HepG2 (cell line): ENCODE data around the gene GRB10. TPM values are rescaled to one million over a fixed set of nuclear protein-coding genes. Genes with fewer than 3 reads are reported as not detected.
A peak's percentile ranks its signal among the peaks of the same experiment; 100 is the strongest.

Source experiments
- ATAC-seq: fragments of 200-7000 bp; cut with Tn5 transposase; 3 replicates; pipeline ENCODE4 v1.9.1; 2020; ENCODE audit warnings: mild to moderate bottlenecking, moderate library complexity
- BruUV-seq: library from RNA; stranded (reverse); fragments of 400-500 nt; replicated peaks from 2 replicates; lab custom pipeline; 2021; lab: Mats Ljungman, UMichigan
- CTCF ChIA-PET: fragments of 300-600 bp; formaldehyde crosslinking; extraction: SDS; loops from one replicate; lab custom pipeline; 2021; ENCODE audit warnings: low total read pairs, inconsistent platforms, low intra/inter-chr PET ratio; lab: Yijun Ruan, JAX
- POLR2A ChIA-PET: fragments of 350-600 bp; sonication (Branson Sonifier 250); formaldehyde crosslinking; loops from one replicate; lab custom pipeline; 2020; ENCODE audit warnings: antibody characterized with exemption, inconsistent platforms; lab: Yijun Ruan, JAX
- DNase-seq: peaks from one replicate; pipeline ENCODE4 v3.0.0-alpha.2; 2015; ENCODE audit warnings: low spot score
- FAIRE-seq: peaks from 3 replicates; lab custom pipeline; 2011; peaks lifted over from hg19 to GRCh38; lab: Jason Lieb, UNC
- H2AFZ ChIP-seq: one replicate; pipeline ENCODE4 v1.6.1; 2011; ENCODE audit warnings: low read length, inconsistent platforms
- H3K27ac ChIP-seq: fragments of 300-600 bp; 3 replicates; pipeline ENCODE4 v1.8.0; 2011; ENCODE audit warnings: mixed run types, mild to moderate bottlenecking, mixed read lengths, low read length, inconsistent platforms; ENCODE audit not compliant: insufficient read depth; ENCODE audit errors: extremely low read length
- H3K27me3 ChIP-seq, 2 experiments: fragments of 200-600 bp in 1 of 2; 2 replicates in 1 of 2; 3 replicates in 1 of 2; pipeline versions ENCODE4 v1.6.0 to v1.8.0; 2011; ENCODE audit warnings: low read length in 2 of 2, mild to moderate bottlenecking in 2 of 2, moderate library complexity in 2 of 2, inconsistent platforms in 1 of 2; ENCODE audit not compliant: insufficient read depth in 2 of 2, control insufficient read depth in 1 of 2
- H3K36me3 ChIP-seq, 2 experiments: fragments of 200-600 bp in 1 of 2; replicated peaks in 1 of 2; 2 replicates in 1 of 2; 3 replicates in 1 of 2; pipeline versions ENCODE4 v1.5.1 to v1.8.0; 2011; ENCODE audit warnings: low read length in 2 of 2, inconsistent platforms in 1 of 2; ENCODE audit not compliant: insufficient read depth in 2 of 2, control insufficient read depth in 1 of 2
- H3K4me1 ChIP-seq: 2 replicates; pipeline ENCODE4 v1.5.1; 2012; ENCODE audit warnings: low read length, inconsistent platforms; ENCODE audit not compliant: insufficient read depth
- H3K4me2 ChIP-seq: 2 replicates; pipeline ENCODE4 v1.6.0; 2011; ENCODE audit warnings: low read depth, low read length, inconsistent platforms
- H3K4me3 ChIP-seq, 3 experiments: fragments of 200-600 bp in 1 of 3; sonication (generic), shearing (Covaris generic) in 1 of 3; replicated peaks in 1 of 3; 2 replicates each; pipeline ENCODE4 v1.5.1; 2011 to 2016; ENCODE audit warnings: low read length in 3 of 3, inconsistent platforms in 2 of 3, low read depth in 2 of 3, mild to moderate bottlenecking in 2 of 3, control low read depth in 1 of 3, mixed read lengths in 1 of 3; ENCODE audit not compliant: insufficient read depth in 1 of 3
- H3K79me2 ChIP-seq: one replicate; pipeline ENCODE4 v1.6.1; 2011; ENCODE audit warnings: low read length, inconsistent platforms; ENCODE audit not compliant: insufficient read depth
- H3K9ac ChIP-seq: 2 replicates; pipeline ENCODE4 v1.6.0; 2011; ENCODE audit warnings: mild to moderate bottlenecking, low read depth, low read length, inconsistent platforms; ENCODE audit not compliant: insufficient read depth
- H3K9me3 ChIP-seq: 2 replicates; pipeline ENCODE4 v1.5.1; 2012; ENCODE audit warnings: mild to moderate bottlenecking, low read length
- H4K20me1 ChIP-seq: 2 replicates; pipeline ENCODE4 v1.6.0; 2011; ENCODE audit warnings: inconsistent platforms, mild to moderate bottlenecking, low read length, moderate library complexity; ENCODE audit not compliant: insufficient read depth
- ASH2L ChIP-seq: fragments of 300-600, 200-600 bp; sonication (generic); IDR thresholded peaks from 2 replicates; pipeline ENCODE4 v1.7.0; 2017; ENCODE audit warnings: low read depth, mild to moderate bottlenecking, moderate library complexity, mixed read lengths, low read length; ENCODE audit not compliant: insufficient read length
- CHD2 ChIP-seq: IDR thresholded peaks from 2 replicates; pipeline ENCODE4 v1.6.1; 2011; ENCODE audit warnings: low read depth, low read length, improper control_type of control experiment
- MBNL3 ChIP-seq: fragments of 250-450 bp; sonication (Bioruptor Pico); conservative IDR thresholded peaks from 2 replicates; pipeline ENCODE4 v1.8.0; 2022; ENCODE audit warnings: mild to moderate bottlenecking, inconsistent platforms
- SNAI1 ChIP-seq: sonication (generic); formaldehyde crosslinking; IDR thresholded peaks from 2 replicates; pipeline ENCODE4 v1.5.0; 2020; ENCODE audit warnings: mild to moderate bottlenecking, missing genetic modification reagents, borderline replicate concordance
- ZNF235 ChIP-seq: sonication (generic); formaldehyde crosslinking; IDR thresholded peaks from 2 replicates; pipeline ENCODE4 v1.8.1; 2023; ENCODE audit warnings: mild to moderate bottlenecking, missing genetic modification reagents, borderline replicate concordance
- WGBS: methylation state at CpG from one replicate; pipeline ENCODE4 v1.1.6; 2017; ENCODE audit warnings: low lambda C conversion rate; 5-methylcytosine and 5-hydroxymethylcytosine counted together
- in situ Hi-C: cut with HindIII; loops from 2 replicates; pipeline ENCODE4 v1.10.0; 2017; ENCODE audit warnings: low pct_unique_long_range_greater_than_20kb; ENCODE audit not compliant: extremely low pct_ligation_motif_present
- intact Hi-C: fragments of 100-400 bp; cut with micrococcal nuclease; formaldehyde crosslinking; loops from one replicate; pipeline ENCODE4 v1.10.0; 2022; ENCODE audit not compliant: unreplicated experiment
- polyA plus RNA-seq, 8 experiments: library from polyadenylated mRNA; depleted of rRNA in 3 of 8; stranded (reverse) in 7 of 8; unstranded in 1 of 8; fragments of >200 nt; fragmentation: Illumina TruSeq in 4 of 8; extraction: Trizol in 4 of 8; gene quantifications; 2 replicates each; pipeline versions ENCODE4 v1.2.1 to v1.2.3, GENCODE V29; 2011 to 2016; ENCODE audit warnings: low read depth in 4 of 8, missing spikeins in 1 of 8, mixed read lengths in 1 of 8; ENCODE audit not compliant: insufficient read depth in 1 of 8
- total RNA-seq, 5 experiments: library from RNA; depleted of rRNA; stranded (reverse); fragments of >200 nt; fragmentation: Illumina TruSeq; extraction: Trizol; gene quantifications; 2 replicates each; pipeline ENCODE4 v1.2.3, GENCODE V29; 2016; ENCODE audit warnings: low read depth in 1 of 5
- TF ChIP-seq, protein P1 (sequence below): sonication (generic); formaldehyde crosslinking; IDR thresholded peaks from 2 replicates; pipeline ENCODE4 v1.8.0; 2022; ENCODE audit warnings: missing genetic modification reagents, mild to moderate bottlenecking, inconsistent platforms, borderline replicate concordance
- TF ChIP-seq, protein P2 (sequence below): fragments of 450-650 bp; IDR thresholded peaks from 2 replicates; pipeline ENCODE4 v1.6.1; 2016
- TF ChIP-seq, protein P3 (sequence below): sonication (generic); formaldehyde crosslinking; IDR thresholded peaks from 2 replicates; pipeline ENCODE4 v1.4.0; 2020; ENCODE audit warnings: missing genetic modification reagents, mild to moderate bottlenecking, borderline replicate concordance
- TF ChIP-seq, protein P4 (sequence below): sonication (generic); formaldehyde crosslinking; IDR thresholded peaks from 2 replicates; pipeline ENCODE4 v1.8.1; 2022; ENCODE audit warnings: low read depth, mild to moderate bottlenecking, missing genetic modification reagents

Gene GRB10
- total and polyA plus RNA-seq, 2 of the 13 experiments (the other 11 are each of a cell fraction or from before 2014, with no cell fraction given), result 4.0 to 6.8 TPM

DNA sequence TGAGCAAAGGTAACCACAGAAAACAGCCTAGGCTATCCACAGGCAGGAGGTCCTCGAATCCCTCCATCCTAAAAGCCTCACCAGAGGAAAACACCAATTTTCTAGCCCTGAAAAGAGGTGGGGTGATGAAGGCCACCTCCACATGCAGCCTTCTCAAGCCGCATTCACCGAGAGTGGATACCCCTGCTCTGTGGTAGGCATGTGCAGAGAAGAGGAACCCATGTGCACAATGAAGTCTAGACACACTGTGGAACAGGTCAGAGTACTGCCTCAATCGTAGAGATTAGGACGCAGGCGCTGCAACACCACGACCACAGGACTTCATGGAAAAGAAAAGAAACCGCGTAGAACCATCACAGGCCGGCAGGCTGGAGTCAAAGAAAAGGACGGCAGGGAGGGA, 38.8 kb downstream of the GRB10 start:
- H3K9me3 ChIP-seq, result no peaks in the 10 kb centered on the region
- ChIA-PET CTCF (no interaction called here), POLR2A (no interaction called here)
- H3K79me2 ChIP-seq, result no peaks in the 10 kb centered on the region
- no peaks in the 10 kb centered on the region for H3K27me3 ChIP-seq
- in situ Hi-C loops (no loop called here), intact Hi-C loops (no loop called here)
- H3K4me2 ChIP-seq, result no peak overlapping the region
- H3K4me3 ChIP-seq, result no peak overlapping the region
- no peak overlapping the region for H2AFZ ChIP-seq
- DNase-seq (no peak), ATAC-seq (no peak), FAIRE-seq (no peak)
- 86% methylated on average over 11 of the region's 11 CpGs for WGBS
- no peaks in the 10 kb centered on the region for H3K36me3 ChIP-seq
- H3K4me1 ChIP-seq, result peaks cover 21% of the 10 kb centered on the region
- H3K9ac ChIP-seq, result no peak overlapping the region
- no peak overlapping the region for H3K27ac ChIP-seq
- H4K20me1 ChIP-seq, result no peaks in the 10 kb centered on the region
- BruUV-seq, result no TSS peak
- TF ChIP-seq, protein P1, sequence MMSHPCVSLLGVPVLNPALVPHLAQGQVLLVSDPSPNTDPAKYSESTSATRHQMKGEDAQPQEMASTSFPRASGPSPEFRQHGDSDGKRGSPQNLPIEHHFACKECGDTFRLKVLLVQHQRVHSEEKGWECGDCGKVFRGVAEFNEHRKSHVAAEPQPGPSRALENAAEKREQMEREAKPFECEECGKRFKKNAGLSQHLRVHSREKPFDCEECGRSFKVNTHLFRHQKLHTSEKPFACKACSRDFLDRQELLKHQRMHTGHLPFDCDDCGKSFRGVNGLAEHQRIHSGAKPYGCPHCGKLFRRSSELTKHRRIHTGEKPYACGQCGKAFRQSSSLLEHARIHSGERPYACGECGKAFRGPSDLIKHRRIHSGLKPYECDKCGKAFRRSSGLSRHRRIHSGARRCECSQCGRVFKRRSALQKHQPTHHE, result no peak
- TF ChIP-seq, protein P2, sequence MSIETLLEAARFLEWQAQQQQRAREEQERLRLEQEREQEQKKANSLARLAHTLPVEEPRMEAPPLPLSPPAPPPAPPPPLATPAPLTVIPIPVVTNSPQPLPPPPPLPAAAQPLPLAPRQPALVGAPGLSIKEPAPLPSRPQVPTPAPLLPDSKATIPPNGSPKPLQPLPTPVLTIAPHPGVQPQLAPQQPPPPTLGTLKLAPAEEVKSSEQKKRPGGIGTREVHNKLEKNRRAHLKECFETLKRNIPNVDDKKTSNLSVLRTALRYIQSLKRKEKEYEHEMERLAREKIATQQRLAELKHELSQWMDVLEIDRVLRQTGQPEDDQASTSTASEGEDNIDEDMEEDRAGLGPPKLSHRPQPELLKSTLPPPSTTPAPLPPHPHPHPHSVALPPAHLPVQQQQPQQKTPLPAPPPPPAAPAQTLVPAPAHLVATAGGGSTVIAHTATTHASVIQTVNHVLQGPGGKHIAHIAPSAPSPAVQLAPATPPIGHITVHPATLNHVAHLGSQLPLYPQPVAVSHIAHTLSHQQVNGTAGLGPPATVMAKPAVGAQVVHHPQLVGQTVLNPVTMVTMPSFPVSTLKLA, result peak; percentile 73

DNA sequence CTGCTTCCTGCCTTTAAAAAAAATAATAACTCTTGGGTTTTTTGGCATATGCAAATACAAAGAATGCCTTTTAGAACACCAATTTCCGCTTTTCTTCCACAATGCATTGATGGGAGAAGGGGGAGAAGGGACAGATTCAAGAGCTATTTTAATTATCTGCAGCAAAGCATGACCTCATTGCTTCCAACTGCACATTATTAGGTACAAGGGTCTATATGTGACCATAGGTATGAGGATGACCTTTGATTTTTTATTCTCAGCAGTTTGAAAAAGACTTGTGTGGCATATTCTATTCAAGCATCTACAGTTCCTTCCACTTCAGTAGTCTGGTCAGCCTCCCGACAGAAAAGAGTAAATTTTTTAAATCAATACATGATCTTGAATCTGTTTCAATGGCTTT, 39.7 kb downstream of the GRB10 start:
- BruUV-seq, result no TSS peak
- 75% methylated on average over 2 of the region's 2 CpGs for WGBS
- Histone ChIP-seq H3K4me2 (no peak overlapping the region), H3K36me3 (no peaks in the 10 kb centered on the region), H3K4me3 (no peak overlapping the region), H4K20me1 (no peaks in the 10 kb centered on the region), H3K27ac (no peak overlapping the region), H3K9ac (no peak overlapping the region), H3K9me3 (no peaks in the 10 kb centered on the region), H3K4me1 (peaks cover 21% of the 10 kb centered on the region), H3K79me2 (no peaks in the 10 kb centered on the region), H2AFZ (no peak overlapping the region), H3K27me3 (no peaks in the 10 kb centered on the region)
- ChIA-PET POLR2A (no interaction called here), CTCF (no interaction called here)
- in situ Hi-C loops, result no loop called here
- DNase-seq (no peak), FAIRE-seq (no peak), ATAC-seq (no peak)
- intact Hi-C loops, result no loop called here
- TF ChIP-seq SNAI1 (no peak), ASH2L (no peak), ZNF235 (CRISPR knock-in tag) (no peak), CHD2 (no peak), MBNL3 (CRISPR knock-in tag) (no peak)
- TF ChIP-seq, protein P3, sequence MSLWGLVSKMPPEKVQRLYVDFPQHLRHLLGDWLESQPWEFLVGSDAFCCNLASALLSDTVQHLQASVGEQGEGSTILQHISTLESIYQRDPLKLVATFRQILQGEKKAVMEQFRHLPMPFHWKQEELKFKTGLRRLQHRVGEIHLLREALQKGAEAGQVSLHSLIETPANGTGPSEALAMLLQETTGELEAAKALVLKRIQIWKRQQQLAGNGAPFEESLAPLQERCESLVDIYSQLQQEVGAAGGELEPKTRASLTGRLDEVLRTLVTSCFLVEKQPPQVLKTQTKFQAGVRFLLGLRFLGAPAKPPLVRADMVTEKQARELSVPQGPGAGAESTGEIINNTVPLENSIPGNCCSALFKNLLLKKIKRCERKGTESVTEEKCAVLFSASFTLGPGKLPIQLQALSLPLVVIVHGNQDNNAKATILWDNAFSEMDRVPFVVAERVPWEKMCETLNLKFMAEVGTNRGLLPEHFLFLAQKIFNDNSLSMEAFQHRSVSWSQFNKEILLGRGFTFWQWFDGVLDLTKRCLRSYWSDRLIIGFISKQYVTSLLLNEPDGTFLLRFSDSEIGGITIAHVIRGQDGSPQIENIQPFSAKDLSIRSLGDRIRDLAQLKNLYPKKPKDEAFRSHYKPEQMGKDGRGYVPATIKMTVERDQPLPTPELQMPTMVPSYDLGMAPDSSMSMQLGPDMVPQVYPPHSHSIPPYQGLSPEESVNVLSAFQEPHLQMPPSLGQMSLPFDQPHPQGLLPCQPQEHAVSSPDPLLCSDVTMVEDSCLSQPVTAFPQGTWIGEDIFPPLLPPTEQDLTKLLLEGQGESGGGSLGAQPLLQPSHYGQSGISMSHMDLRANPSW (CRISPR knock-in tag), result no peak
- TF ChIP-seq, protein P4, sequence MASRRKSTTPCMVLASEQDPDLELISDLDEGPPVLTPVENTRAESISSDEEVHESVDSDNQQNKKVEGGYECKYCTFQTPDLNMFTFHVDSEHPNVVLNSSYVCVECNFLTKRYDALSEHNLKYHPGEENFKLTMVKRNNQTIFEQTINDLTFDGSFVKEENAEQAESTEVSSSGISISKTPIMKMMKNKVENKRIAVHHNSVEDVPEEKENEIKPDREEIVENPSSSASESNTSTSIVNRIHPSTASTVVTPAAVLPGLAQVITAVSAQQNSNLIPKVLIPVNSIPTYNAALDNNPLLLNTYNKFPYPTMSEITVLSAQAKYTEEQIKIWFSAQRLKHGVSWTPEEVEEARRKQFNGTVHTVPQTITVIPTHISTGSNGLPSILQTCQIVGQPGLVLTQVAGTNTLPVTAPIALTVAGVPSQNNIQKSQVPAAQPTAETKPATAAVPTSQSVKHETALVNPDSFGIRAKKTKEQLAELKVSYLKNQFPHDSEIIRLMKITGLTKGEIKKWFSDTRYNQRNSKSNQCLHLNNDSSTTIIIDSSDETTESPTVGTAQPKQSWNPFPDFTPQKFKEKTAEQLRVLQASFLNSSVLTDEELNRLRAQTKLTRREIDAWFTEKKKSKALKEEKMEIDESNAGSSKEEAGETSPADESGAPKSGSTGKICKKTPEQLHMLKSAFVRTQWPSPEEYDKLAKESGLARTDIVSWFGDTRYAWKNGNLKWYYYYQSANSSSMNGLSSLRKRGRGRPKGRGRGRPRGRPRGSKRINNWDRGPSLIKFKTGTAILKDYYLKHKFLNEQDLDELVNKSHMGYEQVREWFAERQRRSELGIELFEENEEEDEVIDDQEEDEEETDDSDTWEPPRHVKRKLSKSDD (CRISPR knock-in tag), result no peak
